ENCODE results near the gene SBF2.

The SBF2 gene

GRCh38 chr11:10317151-10317755, 23.2 kb upstream of the SBF2 start:
- DNase-seq, result no peak

- no peak for DNase-seq
Measured at GRCh38 chr11:10315083-10315482, 21.1 kb upstream of the SBF2 start.

GRCh38 chr11:10314199-10315072, 20.4 kb upstream of the SBF2 start:
- DNase-seq, result no peak

GRCh38 chr11:10311802-10312201, 17.8 kb upstream of the SBF2 start:
- no peak for DNase-seq

- DNase-seq, result no peak
Measured at GRCh38 chr11:10310301-10310841, 16.4 kb upstream of the SBF2 start.

GRCh38 chr11:10309163-10310093, 15.4 kb upstream of the SBF2 start:
- no peak for DNase-seq

- no peak for DNase-seq
Measured at GRCh38 chr11:10308201-10308954, 14.4 kb upstream of the SBF2 start.

- DNase-seq, result peak; percentile 66 to 74
Measured at GRCh38 chr11:10307400-10308200, 13.6 kb upstream of the SBF2 start.

GRCh38 chr11:10307022-10307399, 13.0 kb upstream of the SBF2 start:
- no peak for DNase-seq

- no peak for DNase-seq
Measured at GRCh38 chr11:10305964-10306918, 12.2 kb upstream of the SBF2 start.

GRCh38 chr11:10305262-10305963, 11.4 kb upstream of the SBF2 start:
- no peak for DNase-seq

- peak; percentile 14 to 55 for DNase-seq
Measured at GRCh38 chr11:10304495-10305261, 10.7 kb upstream of the SBF2 start, which contains the start of gene ADM. Gene ADM, plus strand, starts transcription at chr11:10305073. Its CDS starts 628 bp downstream, at chr11:10305701.

- DNase-seq, result no peak
Measured at GRCh38 chr11:10303558-10304363, 9.7 kb upstream of the SBF2 start.

- DNase-seq, result peak; percentile 25 to 58
Measured at GRCh38 chr11:10302744-10303557, 8.9 kb upstream of the SBF2 start.

- no peak for DNase-seq
Measured at GRCh38 chr11:10302359-10302743, 8.3 kb upstream of the SBF2 start.

GRCh38 chr11:10301656-10302358, 7.8 kb upstream of the SBF2 start:
- DNase-seq, result no peak
